ENCODE results near the gene KDELR3. TPM values are rescaled to one million over a fixed set of nuclear protein-coding genes. Genes with fewer than 3 reads are reported as not detected.

KDELR3 gene
- polyA plus RNA-seq, 1 of the 3 experiments (the other 2 are of a cell fraction): 17.1 TPM

DNA sequence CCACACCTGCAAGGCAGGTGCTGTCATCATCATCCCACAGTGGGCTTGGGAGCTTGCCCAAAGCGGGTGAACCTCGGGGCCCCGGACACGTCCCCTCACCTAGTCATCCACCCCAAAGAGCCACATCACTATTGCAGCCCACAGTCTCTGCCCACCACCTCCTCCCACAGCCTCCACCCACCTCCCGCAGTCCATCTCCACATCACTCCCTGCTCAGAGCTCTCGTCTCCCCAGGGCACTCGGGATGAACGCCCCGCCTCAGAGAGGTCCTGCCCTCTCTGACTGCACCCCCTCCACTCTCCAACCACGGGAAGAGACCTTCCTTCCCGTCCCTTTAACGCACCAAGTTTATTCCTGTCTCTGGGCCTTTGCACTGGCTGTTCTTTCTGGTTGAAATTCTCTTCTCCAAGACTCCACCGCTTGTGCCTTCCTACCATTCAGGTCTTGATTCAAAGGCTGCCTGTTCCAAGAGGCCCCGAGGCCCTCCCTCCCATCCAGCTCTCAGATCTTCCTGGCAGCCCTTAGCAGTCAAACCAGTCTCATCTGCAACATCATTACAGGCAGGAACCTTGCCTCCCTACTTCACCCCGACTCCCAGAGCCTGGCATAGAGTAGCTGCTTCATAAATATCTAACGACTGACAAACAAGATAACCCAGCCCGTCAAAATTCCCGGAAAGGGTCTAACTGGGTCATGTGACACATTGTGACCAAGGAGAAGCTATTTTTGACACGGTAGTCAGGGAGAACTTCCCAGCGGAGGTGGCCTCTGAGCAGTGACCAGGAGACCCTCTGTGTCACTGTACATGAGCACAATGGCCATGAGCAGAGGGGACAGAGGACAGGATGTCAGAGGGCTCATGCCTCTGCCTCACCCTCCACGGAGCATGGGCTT lies 24.0 kb upstream of the KDELR3 start:
- no peak for DNase-seq
- H3K4me3 ChIP-seq (ENCODE audit: low read depth in 2 of 2, low read length in 1 of 2): no peak overlapping the region
- no peaks in the 10 kb centered on the region for H3K36me3 ChIP-seq (replicated peaks in 1 of 2; ENCODE audit: control insufficient read depth in 1 of 2, insufficient read depth in 2 of 2, low read length in 1 of 2)
- H4K20me1 ChIP-seq (ENCODE audit: insufficient read depth): no peaks in the 10 kb centered on the region
- ChIA-PET POLR2A (no interaction called here), CTCF (no interaction called here)
- no peak overlapping the region for H3K27ac ChIP-seq (ENCODE audit: low read depth in 2 of 2, low read length in 1 of 2)
- no peaks in the 10 kb centered on the region for H3K79me2 ChIP-seq (ENCODE audit: insufficient read depth)
- H3F3A ChIP-seq (replicated peaks; ENCODE audit: insufficient read depth): no peaks in the 10 kb centered on the region
- no peaks in the 10 kb centered on the region for H3K9me3 ChIP-seq
- no peaks in the 10 kb centered on the region for H3K4me1 ChIP-seq (ENCODE audit: control insufficient read depth in 1 of 2, insufficient read depth in 2 of 2, low read depth in 1 of 2, low read length in 1 of 2)
- no peaks in the 10 kb centered on the region for H3K9me2 ChIP-seq
- H3K9ac ChIP-seq: no peak overlapping the region
- no peak overlapping the region for H2AFZ ChIP-seq (ENCODE audit: low read depth)
- 71% methylated on average over 15 of the region's 21 CpGs for WGBS (ENCODE audit: low lambda C conversion rate)
- no peaks in the 10 kb centered on the region for H3K27me3 ChIP-seq (ENCODE audit: insufficient read depth)
- H3K4me2 ChIP-seq: no peak overlapping the region
- TF ChIP-seq FOXM1 (IDR thresholded peaks at IDR 0.05; ENCODE audit: low read depth) (no peak), GATA2 (CRISPR knock-in tag; IDR thresholded peaks at IDR 0.05) (no peak), RCOR1 (IDR thresholded peaks at IDR 0.05; ENCODE audit: low read length) (no peak), EZH2phosphoT487 (IDR thresholded peaks at IDR 0.05; ENCODE audit: borderline replicate concordance, low read depth) (no peak), POLR2AphosphoS5 (IDR thresholded peaks at IDR 0.05; ENCODE audit: low read depth, low read length) (no peak), FOXJ3 (CRISPR knock-in tag; IDR thresholded peaks at IDR 0.05) (no peak), FOSL2 (IDR thresholded peaks at IDR 0.05; ENCODE audit: borderline replicate concordance, low read depth) (no peak), ELF1 (IDR thresholded peaks at IDR 0.05) (no peak), YY1 (IDR thresholded peaks at IDR 0.05; ENCODE audit: low read depth) (no peak), SMC3 (IDR thresholded peaks at IDR 0.05; ENCODE audit: low read depth, low read length) (no peak), CHD2 (IDR thresholded peaks at IDR 0.05; ENCODE audit: low read length, partially characterized antibody) (no peak), SIN3A (IDR thresholded peaks at IDR 0.05; ENCODE audit: borderline replicate concordance, low read depth, low read length) (no peak), RAD21 (IDR thresholded peaks at IDR 0.05; ENCODE audit: low read length) (no peak)
- TF ChIP-seq, protein P1, sequence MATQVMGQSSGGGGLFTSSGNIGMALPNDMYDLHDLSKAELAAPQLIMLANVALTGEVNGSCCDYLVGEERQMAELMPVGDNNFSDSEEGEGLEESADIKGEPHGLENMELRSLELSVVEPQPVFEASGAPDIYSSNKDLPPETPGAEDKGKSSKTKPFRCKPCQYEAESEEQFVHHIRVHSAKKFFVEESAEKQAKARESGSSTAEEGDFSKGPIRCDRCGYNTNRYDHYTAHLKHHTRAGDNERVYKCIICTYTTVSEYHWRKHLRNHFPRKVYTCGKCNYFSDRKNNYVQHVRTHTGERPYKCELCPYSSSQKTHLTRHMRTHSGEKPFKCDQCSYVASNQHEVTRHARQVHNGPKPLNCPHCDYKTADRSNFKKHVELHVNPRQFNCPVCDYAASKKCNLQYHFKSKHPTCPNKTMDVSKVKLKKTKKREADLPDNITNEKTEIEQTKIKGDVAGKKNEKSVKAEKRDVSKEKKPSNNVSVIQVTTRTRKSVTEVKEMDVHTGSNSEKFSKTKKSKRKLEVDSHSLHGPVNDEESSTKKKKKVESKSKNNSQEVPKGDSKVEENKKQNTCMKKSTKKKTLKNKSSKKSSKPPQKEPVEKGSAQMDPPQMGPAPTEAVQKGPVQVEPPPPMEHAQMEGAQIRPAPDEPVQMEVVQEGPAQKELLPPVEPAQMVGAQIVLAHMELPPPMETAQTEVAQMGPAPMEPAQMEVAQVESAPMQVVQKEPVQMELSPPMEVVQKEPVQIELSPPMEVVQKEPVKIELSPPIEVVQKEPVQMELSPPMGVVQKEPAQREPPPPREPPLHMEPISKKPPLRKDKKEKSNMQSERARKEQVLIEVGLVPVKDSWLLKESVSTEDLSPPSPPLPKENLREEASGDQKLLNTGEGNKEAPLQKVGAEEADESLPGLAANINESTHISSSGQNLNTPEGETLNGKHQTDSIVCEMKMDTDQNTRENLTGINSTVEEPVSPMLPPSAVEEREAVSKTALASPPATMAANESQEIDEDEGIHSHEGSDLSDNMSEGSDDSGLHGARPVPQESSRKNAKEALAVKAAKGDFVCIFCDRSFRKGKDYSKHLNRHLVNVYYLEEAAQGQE (IDR thresholded peaks at IDR 0.05; ENCODE audit: low read depth, low read length): no peak
- TF ChIP-seq, protein P2, sequence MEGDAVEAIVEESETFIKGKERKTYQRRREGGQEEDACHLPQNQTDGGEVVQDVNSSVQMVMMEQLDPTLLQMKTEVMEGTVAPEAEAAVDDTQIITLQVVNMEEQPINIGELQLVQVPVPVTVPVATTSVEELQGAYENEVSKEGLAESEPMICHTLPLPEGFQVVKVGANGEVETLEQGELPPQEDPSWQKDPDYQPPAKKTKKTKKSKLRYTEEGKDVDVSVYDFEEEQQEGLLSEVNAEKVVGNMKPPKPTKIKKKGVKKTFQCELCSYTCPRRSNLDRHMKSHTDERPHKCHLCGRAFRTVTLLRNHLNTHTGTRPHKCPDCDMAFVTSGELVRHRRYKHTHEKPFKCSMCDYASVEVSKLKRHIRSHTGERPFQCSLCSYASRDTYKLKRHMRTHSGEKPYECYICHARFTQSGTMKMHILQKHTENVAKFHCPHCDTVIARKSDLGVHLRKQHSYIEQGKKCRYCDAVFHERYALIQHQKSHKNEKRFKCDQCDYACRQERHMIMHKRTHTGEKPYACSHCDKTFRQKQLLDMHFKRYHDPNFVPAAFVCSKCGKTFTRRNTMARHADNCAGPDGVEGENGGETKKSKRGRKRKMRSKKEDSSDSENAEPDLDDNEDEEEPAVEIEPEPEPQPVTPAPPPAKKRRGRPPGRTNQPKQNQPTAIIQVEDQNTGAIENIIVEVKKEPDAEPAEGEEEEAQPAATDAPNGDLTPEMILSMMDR (IDR thresholded peaks at IDR 0.05): no peak
- TF ChIP-seq, protein P3, sequence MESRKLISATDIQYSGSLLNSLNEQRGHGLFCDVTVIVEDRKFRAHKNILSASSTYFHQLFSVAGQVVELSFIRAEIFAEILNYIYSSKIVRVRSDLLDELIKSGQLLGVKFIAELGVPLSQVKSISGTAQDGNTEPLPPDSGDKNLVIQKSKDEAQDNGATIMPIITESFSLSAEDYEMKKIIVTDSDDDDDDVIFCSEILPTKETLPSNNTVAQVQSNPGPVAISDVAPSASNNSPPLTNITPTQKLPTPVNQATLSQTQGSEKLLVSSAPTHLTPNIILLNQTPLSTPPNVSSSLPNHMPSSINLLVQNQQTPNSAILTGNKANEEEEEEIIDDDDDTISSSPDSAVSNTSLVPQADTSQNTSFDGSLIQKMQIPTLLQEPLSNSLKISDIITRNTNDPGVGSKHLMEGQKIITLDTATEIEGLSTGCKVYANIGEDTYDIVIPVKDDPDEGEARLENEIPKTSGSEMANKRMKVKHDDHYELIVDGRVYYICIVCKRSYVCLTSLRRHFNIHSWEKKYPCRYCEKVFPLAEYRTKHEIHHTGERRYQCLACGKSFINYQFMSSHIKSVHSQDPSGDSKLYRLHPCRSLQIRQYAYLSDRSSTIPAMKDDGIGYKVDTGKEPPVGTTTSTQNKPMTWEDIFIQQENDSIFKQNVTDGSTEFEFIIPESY (IDR thresholded peaks at IDR 0.05; ENCODE audit: borderline replicate concordance, low read depth): no peak
